ENCODE data around the gene ATP13A4.

Gene ATP13A4, protein sequence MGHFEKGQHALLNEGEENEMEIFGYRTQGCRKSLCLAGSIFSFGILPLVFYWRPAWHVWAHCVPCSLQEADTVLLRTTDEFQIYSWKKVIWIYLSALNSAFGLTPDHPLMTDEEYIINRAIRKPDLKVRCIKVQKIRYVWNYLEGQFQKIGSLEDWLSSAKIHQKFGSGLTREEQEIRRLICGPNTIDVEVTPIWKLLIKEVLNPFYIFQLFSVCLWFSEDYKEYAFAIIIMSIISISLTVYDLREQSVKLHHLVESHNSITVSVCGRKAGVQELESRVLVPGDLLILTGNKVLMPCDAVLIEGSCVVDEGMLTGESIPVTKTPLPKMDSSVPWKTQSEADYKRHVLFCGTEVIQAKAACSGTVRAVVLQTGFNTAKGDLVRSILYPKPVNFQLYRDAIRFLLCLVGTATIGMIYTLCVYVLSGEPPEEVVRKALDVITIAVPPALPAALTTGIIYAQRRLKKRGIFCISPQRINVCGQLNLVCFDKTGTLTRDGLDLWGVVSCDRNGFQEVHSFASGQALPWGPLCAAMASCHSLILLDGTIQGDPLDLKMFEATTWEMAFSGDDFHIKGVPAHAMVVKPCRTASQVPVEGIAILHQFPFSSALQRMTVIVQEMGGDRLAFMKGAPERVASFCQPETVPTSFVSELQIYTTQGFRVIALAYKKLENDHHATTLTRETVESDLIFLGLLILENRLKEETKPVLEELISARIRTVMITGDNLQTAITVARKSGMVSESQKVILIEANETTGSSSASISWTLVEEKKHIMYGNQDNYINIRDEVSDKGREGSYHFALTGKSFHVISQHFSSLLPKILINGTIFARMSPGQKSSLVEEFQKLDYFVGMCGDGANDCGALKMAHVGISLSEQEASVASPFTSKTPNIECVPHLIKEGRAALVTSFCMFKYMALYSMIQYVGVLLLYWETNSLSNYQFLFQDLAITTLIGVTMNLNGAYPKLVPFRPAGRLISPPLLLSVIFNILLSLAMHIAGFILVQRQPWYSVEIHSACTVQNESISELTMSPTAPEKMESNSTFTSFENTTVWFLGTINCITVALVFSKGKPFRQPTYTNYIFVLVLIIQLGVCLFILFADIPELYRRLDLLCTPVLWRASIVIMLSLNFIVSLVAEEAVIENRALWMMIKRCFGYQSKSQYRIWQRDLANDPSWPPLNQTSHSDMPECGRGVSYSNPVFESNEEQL

DNA sequence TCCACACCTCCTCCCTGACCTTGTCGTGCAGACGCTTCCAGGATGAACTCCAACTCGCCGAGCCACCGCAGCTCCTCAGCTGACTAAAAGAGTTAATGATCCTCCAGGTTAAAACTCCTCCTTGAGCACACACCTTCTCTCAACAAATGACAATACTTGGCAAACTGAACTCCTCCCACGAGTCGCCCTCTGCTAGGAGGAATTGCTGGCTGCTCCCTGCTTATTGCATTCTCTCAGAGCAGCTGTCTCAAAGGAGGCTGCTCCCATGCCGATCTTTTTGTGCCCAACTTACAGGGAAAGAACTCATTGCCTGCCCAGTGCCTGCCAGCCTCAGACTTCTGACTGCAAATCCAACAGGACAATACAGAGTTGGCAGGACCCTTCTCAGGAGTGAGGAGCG, at the start of gene ATP13A4:
Gene ATP13A4, minus strand, starts transcription at position 85 of the 400 bp plus-strand sequence. CDS start 96 bp downstream, outside the sequence.
- no peak for DNase-seq

DNA sequence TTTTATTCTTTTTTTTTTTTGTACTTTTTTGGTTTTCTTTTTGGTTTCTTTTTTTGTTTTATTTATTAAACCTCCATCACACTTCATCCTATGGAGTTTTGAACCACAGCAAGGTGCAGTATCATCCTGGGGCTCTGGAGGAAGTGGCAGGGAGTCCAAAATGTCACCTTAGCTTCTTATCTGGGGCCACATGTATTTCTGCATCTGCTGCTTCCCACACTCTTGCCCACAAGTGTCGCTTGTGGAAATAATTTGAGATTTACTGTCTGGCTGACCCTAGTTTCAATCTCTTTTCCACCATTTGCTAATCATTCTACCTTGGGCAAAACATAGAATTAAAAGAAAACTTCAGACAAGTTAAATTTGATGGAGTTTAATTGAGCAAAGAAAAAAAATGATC, 44.7 kb upstream of the ATP13A4 start:
- DNase-seq, result no peak

DNA sequence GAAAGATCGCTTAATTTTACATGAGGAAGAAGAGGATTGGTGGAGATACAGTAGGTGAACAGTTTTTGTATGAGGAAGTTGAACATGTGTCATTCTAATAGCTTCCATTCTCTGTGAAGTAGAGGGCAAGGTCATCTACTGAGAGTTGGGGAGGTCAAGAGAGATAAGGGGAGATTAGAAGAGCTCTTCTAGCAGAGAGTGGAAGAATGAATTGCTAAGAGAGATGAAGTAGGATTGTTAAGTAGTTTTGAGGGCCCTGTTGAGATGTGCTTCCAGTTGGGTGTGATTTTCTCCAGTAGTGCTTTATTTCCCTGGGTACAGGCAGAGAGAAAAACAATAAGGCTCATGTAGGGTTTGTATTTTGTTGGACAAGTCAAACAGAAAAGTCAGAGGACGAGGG, 43.5 kb upstream of the ATP13A4 start:
- no peak for DNase-seq

DNA sequence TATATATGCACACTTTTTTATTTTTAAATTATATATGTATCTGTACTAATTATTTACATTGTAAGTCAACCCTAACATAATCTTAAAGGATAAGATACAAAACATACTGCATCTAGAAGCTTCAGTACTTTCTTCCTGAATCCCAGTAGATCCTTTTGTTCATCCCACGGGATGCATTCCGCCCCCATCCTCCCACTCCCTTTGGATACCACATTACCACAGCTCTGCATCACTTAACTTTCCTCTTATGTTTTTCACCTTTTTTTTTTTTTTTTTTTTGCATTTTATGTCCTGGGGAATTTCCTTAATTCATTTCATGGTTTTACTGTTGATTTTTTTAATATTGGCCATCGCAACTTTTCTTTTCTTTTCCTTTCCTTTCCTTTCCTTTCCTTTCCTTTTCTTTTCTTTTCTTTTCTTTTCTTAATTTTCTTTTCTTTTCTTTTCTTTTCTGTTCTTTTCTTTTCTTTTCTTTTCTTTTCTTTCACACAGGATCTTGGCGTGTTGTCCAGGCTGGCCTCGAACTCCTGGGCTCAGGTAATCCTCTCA, 41.3 kb upstream of the ATP13A4 start:
- DNase-seq, result no peak

DNA sequence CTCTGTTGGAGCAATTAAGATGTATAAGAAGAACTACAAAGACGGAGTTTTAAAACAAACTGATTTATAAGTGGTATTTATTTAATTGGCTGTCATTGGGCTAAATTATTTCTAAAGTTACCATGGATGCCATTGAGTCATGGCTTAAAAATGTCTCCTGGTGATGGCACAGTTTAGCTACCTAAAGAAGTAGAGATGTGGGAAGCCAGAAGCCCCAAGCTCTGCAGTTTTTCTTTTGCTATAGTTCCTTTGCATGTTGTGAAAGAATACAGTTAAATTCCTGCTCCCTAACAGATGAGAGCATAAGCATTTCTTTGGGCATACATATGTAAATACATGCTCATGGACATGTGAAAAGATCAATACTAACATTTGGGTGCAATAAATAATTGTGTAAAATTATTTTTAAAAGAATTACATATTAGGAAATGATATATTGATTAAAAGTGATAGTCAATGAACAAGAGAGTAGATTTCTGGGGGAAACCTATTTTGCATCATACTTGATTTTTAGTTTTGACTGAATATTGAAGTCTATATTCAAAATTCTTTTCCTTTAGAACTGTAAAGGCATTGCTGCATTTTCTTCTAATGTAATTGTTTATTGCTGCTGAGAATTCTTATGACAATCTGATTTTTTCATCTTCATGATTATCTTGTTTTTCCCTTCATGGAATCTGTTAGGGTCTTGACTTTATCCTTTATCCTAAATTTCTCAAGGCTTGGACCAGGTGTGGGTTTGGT, 40.4 kb upstream of the ATP13A4 start:
- no peak for DNase-seq

GRCh38 chr3:193593668-193594030, 39.0 kb upstream of the ATP13A4 start:
- DNase-seq, result peak; percentile 66

- DNase-seq, result peak; percentile 94
Observed at GRCh38 chr3:193592841-193593667, 38.4 kb upstream of the ATP13A4 start, which contains the start of gene OPA1. Gene OPA1, plus strand, starts transcription at chr3:193593208. Its CDS starts 170 bp downstream, at chr3:193593378.

DNA sequence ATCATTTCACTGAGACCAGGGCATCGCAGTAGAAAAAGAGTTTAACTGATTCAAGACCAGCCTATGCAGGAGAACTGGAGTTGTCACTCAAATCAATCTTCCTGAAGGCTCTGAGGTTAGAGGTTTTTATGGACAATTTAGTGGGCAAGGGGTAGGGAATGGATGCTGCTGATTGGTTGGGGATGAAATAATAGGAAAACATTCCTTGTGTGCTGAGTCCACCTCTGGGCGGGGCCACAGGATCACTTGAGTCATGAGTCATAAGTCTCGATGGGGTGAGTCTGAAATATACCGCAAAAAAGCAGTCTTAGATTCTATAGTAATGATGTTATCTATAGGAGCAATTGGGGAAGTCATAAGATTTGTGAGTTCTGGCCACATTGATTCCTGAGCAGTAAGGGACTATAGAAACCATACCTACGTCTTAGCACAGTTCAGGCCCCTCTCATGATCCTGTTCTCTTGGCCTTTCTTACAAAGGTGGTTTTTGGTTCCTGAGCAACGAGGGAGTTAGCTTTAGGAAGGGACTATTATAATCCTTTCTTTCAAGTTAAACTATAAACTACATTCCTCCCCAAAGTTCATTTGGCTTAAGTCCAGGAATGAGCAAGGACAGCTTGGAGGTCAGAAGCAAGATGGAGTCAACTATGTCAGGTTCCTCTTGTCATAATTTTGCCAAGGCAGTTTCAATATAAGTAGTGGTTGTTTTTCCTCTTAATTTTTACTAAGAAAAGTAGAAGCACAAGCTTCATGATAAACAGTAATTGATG, 35.6 kb upstream of the ATP13A4 start:
- no peak for DNase-seq

GRCh38 chr3:193589616-193590015, 34.9 kb upstream of the ATP13A4 start:
- no peak for DNase-seq

GRCh38 chr3:193589129-193589528, 34.4 kb upstream of the ATP13A4 start:
- no peak for DNase-seq

GRCh38 chr3:193586526-193586925, 31.8 kb upstream of the ATP13A4 start:
- DNase-seq, result no peak

GRCh38 chr3:193585530-193585929, 30.8 kb upstream of the ATP13A4 start:
- DNase-seq, result no peak

GRCh38 chr3:193574488-193575070, 19.9 kb upstream of the ATP13A4 start:
- no peak for DNase-seq

- no peak for DNase-seq
Observed at GRCh38 chr3:193573403-193574191, 18.9 kb upstream of the ATP13A4 start.

DNA sequence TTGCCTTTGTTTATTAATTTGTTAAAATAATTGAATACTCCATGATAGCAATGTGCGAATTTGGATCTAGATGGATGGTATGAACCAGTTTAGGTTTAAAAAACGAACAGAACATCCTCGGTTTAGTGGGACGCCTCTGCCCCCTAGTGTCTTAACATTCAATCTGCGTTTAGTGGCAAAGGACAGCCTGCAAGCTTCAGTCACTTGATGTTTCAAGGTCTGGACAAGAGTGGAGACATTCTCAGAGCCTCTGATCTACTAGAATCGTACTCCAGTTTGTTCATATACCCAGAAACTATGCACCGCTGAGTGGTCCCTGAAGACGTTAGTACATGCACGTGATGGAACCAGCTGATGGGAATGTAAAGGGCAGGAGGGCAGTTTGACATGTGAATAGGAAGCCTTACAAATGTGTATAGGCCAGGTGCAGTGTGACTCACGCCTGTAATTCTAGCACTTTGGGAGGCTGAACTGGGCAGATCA, 17.8 kb upstream of the ATP13A4 start:
- DNase-seq, result peak; percentile 53

- DNase-seq, result no peak
Observed at GRCh38 chr3:193569119-193569518, 14.4 kb upstream of the ATP13A4 start.

- no peak for DNase-seq
Observed at GRCh38 chr3:193564012-193564411, 9.3 kb upstream of the ATP13A4 start.

DNA sequence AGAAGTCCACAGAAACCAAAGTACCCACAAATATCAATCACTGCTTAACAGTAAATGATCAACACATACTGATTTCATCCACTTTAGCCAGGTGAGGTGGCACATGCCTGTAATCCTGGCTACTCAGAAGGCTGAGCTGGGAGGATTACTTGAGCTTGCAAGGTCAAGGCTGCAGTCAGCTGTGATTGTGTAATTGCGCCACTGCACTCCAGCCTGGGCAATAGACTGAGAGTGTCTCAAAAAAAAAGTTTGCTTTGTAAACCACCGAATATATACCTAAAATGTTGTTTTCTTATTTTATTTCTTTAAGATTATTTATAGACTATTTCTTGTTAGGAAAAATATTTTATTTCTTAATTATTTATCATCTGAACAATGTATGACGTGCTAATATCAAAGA, 8.7 kb upstream of the ATP13A4 start:
- DNase-seq, result no peak

DNA sequence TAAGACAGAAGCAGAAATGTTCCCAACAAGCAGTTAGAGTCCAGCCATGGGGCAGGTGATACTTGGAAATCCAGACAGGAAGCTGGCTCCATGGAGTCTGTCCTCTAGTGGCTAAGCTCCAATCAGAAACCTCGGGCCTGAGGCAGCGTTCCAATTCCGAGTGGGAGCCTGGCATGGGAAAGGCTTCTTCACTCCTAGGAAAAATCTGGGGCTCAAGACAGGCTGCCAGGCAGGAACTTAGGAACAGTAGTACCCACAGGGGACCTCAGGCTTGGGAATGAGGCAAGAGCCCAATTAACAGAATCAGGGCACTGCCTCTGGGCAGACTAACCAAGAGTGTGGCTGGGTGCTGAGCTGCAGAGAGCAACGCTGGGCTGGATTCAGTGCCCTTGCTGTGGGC, 6.2 kb upstream of the ATP13A4 start:
- DNase-seq, result no peak

All from activated CD8-positive, alpha-beta memory T cell treated with anti-CD3 and anti-CD28 coated beads, Interleukin-2, amount 50 U/mL, for 48 hours (primary cell).